H9 (cell line): ENCODE results near the gene TKTL1. TPM values are rescaled to one million over a fixed set of nuclear protein-coding genes. Genes with fewer than 3 reads are reported as not detected.

ENCODE experiments used
- DNase-seq: peaks from one replicate; pipeline ENCODE4 v3.0.0-alpha.2; 2017
- H2AFZ ChIP-seq: one replicate; pipeline ENCODE4 v1.6.1; 2013; ENCODE audit warnings: mild to moderate bottlenecking, low read length, control low read depth, moderate library complexity
- H2AK5ac ChIP-seq: 2 replicates; pipeline ENCODE4 v1.6.1; 2013; ENCODE audit warnings: low read length, control low read depth, mixed read lengths; ENCODE audit not compliant: insufficient read length
- H2BK120ac ChIP-seq: one replicate; pipeline ENCODE4 v1.6.1; 2013; ENCODE audit warnings: low read depth, mild to moderate bottlenecking, low read length, control low read depth, inconsistent platforms; ENCODE audit not compliant: poor library complexity, severe bottlenecking
- H2BK12ac ChIP-seq: 2 replicates; pipeline ENCODE4 v1.6.1; 2013; ENCODE audit warnings: low read length, control low read depth, mixed read lengths, low read depth; ENCODE audit not compliant: insufficient read length
- H2BK15ac ChIP-seq: 2 replicates; pipeline ENCODE4 v1.6.1; 2013; ENCODE audit warnings: low read depth, low read length, control low read depth
- H2BK20ac ChIP-seq: one replicate; pipeline ENCODE4 v1.6.1; 2013; ENCODE audit warnings: low read depth, mild to moderate bottlenecking, low read length, control low read depth, inconsistent platforms; ENCODE audit not compliant: poor library complexity, severe bottlenecking
- H2BK5ac ChIP-seq: 2 replicates; pipeline ENCODE4 v1.6.1; 2013; ENCODE audit warnings: low read length, control low read depth, mixed read lengths; ENCODE audit not compliant: insufficient read length
- H3K14ac ChIP-seq: 2 replicates; pipeline ENCODE4 v1.6.1; 2013; ENCODE audit warnings: low read length, control low read depth; ENCODE audit not compliant: insufficient read depth
- H3K18ac ChIP-seq: 2 replicates; pipeline ENCODE4 v1.6.1; 2013; ENCODE audit warnings: low read depth, mild to moderate bottlenecking, mixed read lengths, low read length, control low read depth; ENCODE audit not compliant: insufficient read length
- H3K23ac ChIP-seq: 2 replicates; pipeline ENCODE4 v1.6.1; 2013; ENCODE audit warnings: low read length, control low read depth, mixed read lengths, low read depth; ENCODE audit not compliant: insufficient read length
- H3K23me2 ChIP-seq: 2 replicates; pipeline ENCODE4 v1.6.1; 2013; ENCODE audit warnings: low read depth, mild to moderate bottlenecking, mixed read lengths, low read length, control low read depth; ENCODE audit not compliant: insufficient read length, poor library complexity, severe bottlenecking
- H3K27ac ChIP-seq: 2 replicates; pipeline ENCODE4 v1.5.1; 2013; ENCODE audit warnings: low read length, control low read depth, mixed read lengths, low read depth; ENCODE audit not compliant: insufficient read length
- H3K27me3 ChIP-seq: 2 replicates; pipeline ENCODE4 v1.6.1; 2013; ENCODE audit warnings: low read length, control low read depth, inconsistent platforms; ENCODE audit not compliant: insufficient read depth
- H3K4ac ChIP-seq: 2 replicates; pipeline ENCODE4 v1.6.1; 2013; ENCODE audit warnings: low read depth, mild to moderate bottlenecking, control low read depth, inconsistent platforms, low read length, moderate library complexity
- H3K4me1 ChIP-seq: 2 replicates; pipeline ENCODE4 v1.6.1; 2013; ENCODE audit warnings: low read length, control low read depth, inconsistent platforms; ENCODE audit not compliant: insufficient read depth
- H3K4me2 ChIP-seq: 2 replicates; pipeline ENCODE4 v1.6.1; 2013; ENCODE audit warnings: low read length, control low read depth, mixed read lengths; ENCODE audit not compliant: insufficient read length, insufficient read depth
- H3K56ac ChIP-seq: 2 replicates; pipeline ENCODE4 v1.6.1; 2013; ENCODE audit warnings: low read depth, mild to moderate bottlenecking, mixed read lengths, low read length, control low read depth; ENCODE audit not compliant: insufficient read length
- H3K79me1 ChIP-seq: 2 replicates; pipeline ENCODE4 v1.6.1; 2013; ENCODE audit warnings: low read depth, mild to moderate bottlenecking, moderate library complexity, low read length, control low read depth, inconsistent platforms; ENCODE audit not compliant: insufficient read depth, poor library complexity, severe bottlenecking
- H3K79me2 ChIP-seq: 2 replicates; pipeline ENCODE4 v1.6.1; 2013; ENCODE audit warnings: low read length, control low read depth, inconsistent platforms; ENCODE audit not compliant: insufficient read depth
- H3K9ac ChIP-seq: 2 replicates; pipeline ENCODE4 v1.6.1; 2013; ENCODE audit warnings: low read length, control low read depth, mixed read lengths; ENCODE audit not compliant: insufficient read length; ENCODE audit errors: extremely low read depth
- H3K9me3 ChIP-seq: one replicate; pipeline ENCODE4 v1.6.1; 2013; ENCODE audit warnings: low read depth, low read length, inconsistent platforms; ENCODE audit not compliant: control insufficient read depth
- H3T11ph ChIP-seq: one replicate; pipeline ENCODE4 v1.6.1; 2013; ENCODE audit warnings: mild to moderate bottlenecking, low read length, control low read depth, inconsistent platforms
- H4K20me1 ChIP-seq: one replicate; pipeline ENCODE4 v1.6.1; 2013; ENCODE audit not compliant: control insufficient read depth, insufficient read length, insufficient read depth
- H4K5ac ChIP-seq: 2 replicates; pipeline ENCODE4 v1.6.1; 2013; ENCODE audit warnings: low read depth, mild to moderate bottlenecking, mixed read lengths, low read length, control low read depth; ENCODE audit not compliant: insufficient read length
- H4K8ac ChIP-seq: replicated peaks from 2 replicates; pipeline ENCODE4 v1.6.1; 2013; ENCODE audit warnings: low read length, control low read depth, mixed read lengths, low read depth; ENCODE audit not compliant: insufficient read length
- H4K91ac ChIP-seq: 2 replicates; pipeline ENCODE4 v1.6.1; 2013; ENCODE audit warnings: low read depth, mild to moderate bottlenecking, moderate library complexity, mixed read lengths, low read length, control low read depth; ENCODE audit not compliant: insufficient read length
- H3K27ac Mint-ChIP-seq, 3 experiments: 2 replicates in 2 of 3; 3 replicates in 1 of 3; pipeline ENCODE4 v1.8.0; 2020 to 2021; ENCODE audit warnings: mixed read lengths in 3 of 3, mild to moderate bottlenecking in 1 of 3, moderate library complexity in 1 of 3
- H3K27me3 Mint-ChIP-seq: 2 replicates; pipeline ENCODE4 v1.8.0; 2021; ENCODE audit warnings: low read depth, mild to moderate bottlenecking, moderate library complexity, mixed read lengths
- H3K36me3 Mint-ChIP-seq, 3 experiments: 2 replicates in 2 of 3; 3 replicates in 1 of 3; pipeline ENCODE4 v1.8.0; 2020 to 2021; ENCODE audit warnings: low read depth in 3 of 3, mixed read lengths in 3 of 3; ENCODE audit not compliant: insufficient read depth in 1 of 3
- H3K4me1 Mint-ChIP-seq, 2 experiments: 2 replicates each; pipeline ENCODE4 v1.8.0; 2020; ENCODE audit warnings: mixed read lengths in 2 of 2
- H3K4me3 Mint-ChIP-seq, 2 experiments: 2 replicates in 1 of 2; 3 replicates in 1 of 2; pipeline ENCODE4 v1.8.0; 2020 to 2021; ENCODE audit warnings: mild to moderate bottlenecking in 2 of 2, mixed read lengths in 2 of 2, moderate library complexity in 1 of 2
- H3K9me3 Mint-ChIP-seq, 2 experiments: 2 replicates in 1 of 2; 3 replicates in 1 of 2; pipeline ENCODE4 v1.8.0; 2020; ENCODE audit warnings: mild to moderate bottlenecking in 2 of 2, mixed read lengths in 2 of 2, moderate library complexity in 1 of 2
- WGBS: extraction: QIAGEN DNeasy Blood & Tissue Kit; methylation state at CpG from one replicate; pipeline ENCODE4 v1.1.7; 2013; ENCODE audit warnings: missing lambda C conversion rate, low lambda C conversion rate, mixed read lengths; ENCODE audit not compliant: insufficient read length; ENCODE audit errors: extremely low coverage; 5-methylcytosine and 5-hydroxymethylcytosine counted together
- total RNA-seq: library from RNA; stranded (reverse); gene quantifications from 2 replicates; pipeline ENCODE4 v1.2.1, GENCODE V29; 2021
- TF ChIP-seq, protein P1 (sequence below): fragments of 200-600 bp; sonication (generic); conservative IDR thresholded peaks from 3 replicates; pipeline ENCODE4 v1.8.0; 2021; ENCODE audit warnings: antibody characterized with exemption, mild to moderate bottlenecking

The TKTL1 gene
- total RNA-seq, 1 experiment from 2014 or later = not detected

DNA sequence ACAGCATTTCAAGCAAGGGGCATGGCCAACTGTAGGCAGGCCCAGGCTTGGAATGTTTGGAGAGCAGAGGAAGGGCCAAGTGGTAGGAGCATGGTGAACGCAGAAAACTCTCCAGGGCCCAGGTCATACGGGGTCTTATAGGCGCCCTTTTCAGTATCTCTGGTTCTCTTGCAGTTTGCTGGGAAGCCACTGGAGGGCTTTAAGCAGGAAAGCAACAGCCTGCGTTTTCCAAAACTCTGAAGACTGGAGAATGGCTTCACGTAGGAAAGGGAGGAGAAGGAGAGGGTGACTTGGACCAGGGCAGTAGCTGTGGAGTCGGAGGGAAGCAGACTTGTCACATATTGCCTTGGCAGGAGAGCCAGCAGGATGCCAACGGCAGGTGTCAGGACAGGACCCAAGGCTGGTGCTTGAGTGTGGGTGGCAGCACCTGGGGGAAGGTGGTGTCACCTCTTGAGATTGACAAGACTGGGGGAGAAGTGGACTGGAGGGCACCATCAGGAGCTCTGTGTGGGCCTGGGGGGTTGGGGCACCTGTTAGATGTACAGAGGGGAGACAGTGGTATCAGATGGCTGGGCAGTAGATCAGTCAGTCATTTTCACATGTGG is 21.9 kb downstream of the TKTL1 start:
- Mint-ChIP-seq H3K27me3 (peaks cover 16% of the 10 kb centered on the region), H3K9me3 (peaks cover 79 to 81% of the 10 kb centered on the region in 2 experiments), H3K36me3 (peaks cover 0 to 2% (median 0%) of the 10 kb centered on the region in 3 experiments; a peak in 1 of 7 replicates), H3K27ac (no peak overlapping the region), H3K4me3 (no peak overlapping the region; a peak in 1 of 5 replicates), H3K4me1 (peaks cover 0 to 9% of the 10 kb centered on the region in 2 experiments; a peak in 2 of 4 replicates)
- Histone ChIP-seq H3K18ac (no peak overlapping the region), H3K27ac (no peak overlapping the region), H3K56ac (no peak overlapping the region), H3K79me1 (no peaks in the 10 kb centered on the region), H2AK5ac (no peak overlapping the region), H3K4ac (no peak overlapping the region), H3K9me3 (peaks cover 33% of the 10 kb centered on the region), H2BK12ac (no peak overlapping the region), H4K20me1 (no peaks in the 10 kb centered on the region), H3K79me2 (no peaks in the 10 kb centered on the region), H2BK5ac (no peak overlapping the region), H3K27me3 (no peaks in the 10 kb centered on the region), H4K91ac (no peak overlapping the region), H4K8ac (no peak overlapping the region), H2BK20ac (no peak overlapping the region), H4K5ac (no peak overlapping the region), H3K4me1 (no peaks in the 10 kb centered on the region), H3K9ac (no peak overlapping the region), H3K23me2 (no peaks in the 10 kb centered on the region), H3T11ph (no peak overlapping the region), H3K14ac (no peak overlapping the region), H2AFZ (no peak overlapping the region), H3K23ac (no peak overlapping the region), H2BK120ac (no peak overlapping the region), H2BK15ac (no peak overlapping the region), H3K4me2 (no peak overlapping the region)
- no CpG with 5 or more reads among the region's 7 CpGs for WGBS
- peak; percentile 56 for DNase-seq
- TF ChIP-seq, protein P1, sequence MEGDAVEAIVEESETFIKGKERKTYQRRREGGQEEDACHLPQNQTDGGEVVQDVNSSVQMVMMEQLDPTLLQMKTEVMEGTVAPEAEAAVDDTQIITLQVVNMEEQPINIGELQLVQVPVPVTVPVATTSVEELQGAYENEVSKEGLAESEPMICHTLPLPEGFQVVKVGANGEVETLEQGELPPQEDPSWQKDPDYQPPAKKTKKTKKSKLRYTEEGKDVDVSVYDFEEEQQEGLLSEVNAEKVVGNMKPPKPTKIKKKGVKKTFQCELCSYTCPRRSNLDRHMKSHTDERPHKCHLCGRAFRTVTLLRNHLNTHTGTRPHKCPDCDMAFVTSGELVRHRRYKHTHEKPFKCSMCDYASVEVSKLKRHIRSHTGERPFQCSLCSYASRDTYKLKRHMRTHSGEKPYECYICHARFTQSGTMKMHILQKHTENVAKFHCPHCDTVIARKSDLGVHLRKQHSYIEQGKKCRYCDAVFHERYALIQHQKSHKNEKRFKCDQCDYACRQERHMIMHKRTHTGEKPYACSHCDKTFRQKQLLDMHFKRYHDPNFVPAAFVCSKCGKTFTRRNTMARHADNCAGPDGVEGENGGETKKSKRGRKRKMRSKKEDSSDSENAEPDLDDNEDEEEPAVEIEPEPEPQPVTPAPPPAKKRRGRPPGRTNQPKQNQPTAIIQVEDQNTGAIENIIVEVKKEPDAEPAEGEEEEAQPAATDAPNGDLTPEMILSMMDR = peak; percentile 57
